ENCODE measurements around the gene LRRC4. TPM values are rescaled to one million over a fixed set of nuclear protein-coding genes. Genes with fewer than 3 reads are reported as not detected.

Gene LRRC4
- total RNA-seq, 1 experiment from 2014 or later: 10.4 TPM

DNA sequence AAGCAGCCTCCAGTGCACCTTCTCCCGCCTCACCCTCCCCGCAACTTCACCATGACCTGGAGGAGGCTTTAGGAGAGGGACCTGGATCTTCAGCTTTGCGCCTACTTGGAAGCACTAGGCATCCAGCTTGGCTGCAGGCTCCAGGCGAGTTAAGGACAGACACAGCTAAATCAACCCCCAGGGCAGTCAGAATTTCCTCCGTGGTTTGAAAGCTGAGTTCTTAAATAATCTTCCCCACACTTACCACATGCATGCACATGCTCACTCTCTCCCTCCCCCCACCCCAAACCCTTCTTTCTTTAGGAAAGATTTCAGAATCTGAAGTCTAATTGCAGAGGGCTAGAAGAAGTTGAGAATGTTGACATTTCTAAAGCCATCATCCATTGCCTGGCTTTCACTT is 36.7 kb upstream of the LRRC4 start:
- Histone ChIP-seq H2BK12ac (ENCODE audit: insufficient read length, low read depth, low read length) (no peak overlapping the region), H3K79me2 (ENCODE audit: insufficient read depth, low read length) (no peaks in the 10 kb centered on the region), H2BK20ac (ENCODE audit: low read depth, low read length, poor library complexity, severe bottlenecking) (no peak overlapping the region), H3K4ac (ENCODE audit: low read depth, low read length) (no peak overlapping the region), H4K20me1 (ENCODE audit: control insufficient read depth, insufficient read depth, insufficient read length) (no peaks in the 10 kb centered on the region), H3K9ac (ENCODE audit: extremely low read depth, insufficient read length, low read length) (no peak overlapping the region), H3K14ac (ENCODE audit: insufficient read depth, low read length) (no peak overlapping the region; the same call in 1 of the 2 replicates), H3K4me2 (ENCODE audit: insufficient read depth, insufficient read length, low read length) (no peak overlapping the region), H3T11ph (ENCODE audit: low read length) (no peak overlapping the region), H3K23me2 (ENCODE audit: insufficient read length, low read depth, low read length, poor library complexity, severe bottlenecking) (no peaks in the 10 kb centered on the region), H3K18ac (ENCODE audit: insufficient read length, low read depth, low read length) (no peak overlapping the region), H3K9me3 (ENCODE audit: control insufficient read depth, low read depth, low read length) (no peaks in the 10 kb centered on the region), H2AFZ (ENCODE audit: low read length) (no peak overlapping the region), H2BK120ac (ENCODE audit: low read depth, low read length, poor library complexity, severe bottlenecking) (no peak overlapping the region), H3K27me3 (ENCODE audit: insufficient read depth, low read length) (no peaks in the 10 kb centered on the region), H4K8ac (replicated peaks; ENCODE audit: insufficient read length, low read depth, low read length) (no peak overlapping the region), H3K23ac (ENCODE audit: insufficient read length, low read depth, low read length) (no peak overlapping the region), H3K4me1 (ENCODE audit: insufficient read depth, low read length) (no peaks in the 10 kb centered on the region), H2BK15ac (ENCODE audit: low read depth, low read length) (no peak overlapping the region), H2AK5ac (ENCODE audit: insufficient read length, low read length) (no peak overlapping the region), H4K91ac (ENCODE audit: insufficient read length, low read depth, low read length) (no peak overlapping the region), H3K56ac (ENCODE audit: insufficient read length, low read depth, low read length) (no peak overlapping the region), H4K5ac (ENCODE audit: insufficient read length, low read depth, low read length) (no peak overlapping the region), H3K79me1 (ENCODE audit: insufficient read depth, low read depth, low read length, poor library complexity, severe bottlenecking) (no peaks in the 10 kb centered on the region), H3K27ac (ENCODE audit: insufficient read length, low read depth, low read length) (no peak overlapping the region), H2BK5ac (ENCODE audit: insufficient read length, low read length) (no peak overlapping the region)
- Mint-ChIP-seq H3K36me3 (ENCODE audit: insufficient read depth in 1 of 3, low read depth in 3 of 3) (peaks cover 2 to 4% (median 3%) of the 10 kb centered on the region in 3 experiments; a peak in 4 of 7 replicates), H3K9me3 (no peaks in the 10 kb centered on the region), H3K27ac (no peak overlapping the region; a peak in 1 of 7 replicates), H3K4me1 (peaks cover 6 to 7% of the 10 kb centered on the region in 2 experiments; a peak in 2 of 4 replicates), H3K27me3 (ENCODE audit: low read depth) (no peaks in the 10 kb centered on the region), H3K4me3 (no peak overlapping the region)
- DNase-seq: no peak
- TF ChIP-seq, protein P1, sequence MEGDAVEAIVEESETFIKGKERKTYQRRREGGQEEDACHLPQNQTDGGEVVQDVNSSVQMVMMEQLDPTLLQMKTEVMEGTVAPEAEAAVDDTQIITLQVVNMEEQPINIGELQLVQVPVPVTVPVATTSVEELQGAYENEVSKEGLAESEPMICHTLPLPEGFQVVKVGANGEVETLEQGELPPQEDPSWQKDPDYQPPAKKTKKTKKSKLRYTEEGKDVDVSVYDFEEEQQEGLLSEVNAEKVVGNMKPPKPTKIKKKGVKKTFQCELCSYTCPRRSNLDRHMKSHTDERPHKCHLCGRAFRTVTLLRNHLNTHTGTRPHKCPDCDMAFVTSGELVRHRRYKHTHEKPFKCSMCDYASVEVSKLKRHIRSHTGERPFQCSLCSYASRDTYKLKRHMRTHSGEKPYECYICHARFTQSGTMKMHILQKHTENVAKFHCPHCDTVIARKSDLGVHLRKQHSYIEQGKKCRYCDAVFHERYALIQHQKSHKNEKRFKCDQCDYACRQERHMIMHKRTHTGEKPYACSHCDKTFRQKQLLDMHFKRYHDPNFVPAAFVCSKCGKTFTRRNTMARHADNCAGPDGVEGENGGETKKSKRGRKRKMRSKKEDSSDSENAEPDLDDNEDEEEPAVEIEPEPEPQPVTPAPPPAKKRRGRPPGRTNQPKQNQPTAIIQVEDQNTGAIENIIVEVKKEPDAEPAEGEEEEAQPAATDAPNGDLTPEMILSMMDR (conservative IDR thresholded peaks at IDR 0.05): no peak
- no CpG with 5 or more reads among the region's 5 CpGs for WGBS (ENCODE audit: extremely low coverage, insufficient read length, low lambda C conversion rate)
